ENCODE results near the gene LCN2.

LCN2 gene

GRCh38 chr9:128169925-128170324 lies 20.7 kb downstream of the LCN2 start:
- no peak for DNase-seq (ENCODE audit: low spot score)
- in situ Hi-C loops (cut with MboI; ENCODE audit: low pct_unique_long_range_greater_than_20kb, low sequenced_read_pairs, unreplicated experiment) = no loop called here
- no peak for TF ChIP-seq CTCF (IDR thresholded peaks at IDR 0.05; ENCODE audit: extremely low read depth, insufficient read depth, missing control alignments)

GRCh38 chr9:128174062-128174461 lies 24.8 kb downstream of the LCN2 start:
- DNase-seq (ENCODE audit: low spot score) = no peak
- in situ Hi-C loops (cut with MboI; ENCODE audit: low pct_unique_long_range_greater_than_20kb, low sequenced_read_pairs, unreplicated experiment) = no loop called here
- no peak for TF ChIP-seq CTCF (IDR thresholded peaks at IDR 0.05; ENCODE audit: extremely low read depth, insufficient read depth, missing control alignments)

- no peak for TF ChIP-seq CTCF (IDR thresholded peaks at IDR 0.05; ENCODE audit: extremely low read depth, insufficient read depth, missing control alignments)
- no peak for DNase-seq (ENCODE audit: low spot score)
- in situ Hi-C loops (cut with MboI; ENCODE audit: low pct_unique_long_range_greater_than_20kb, low sequenced_read_pairs, unreplicated experiment) = no loop called here
Measured at GRCh38 chr9:128175102-128175563, 25.9 kb downstream of the LCN2 start.

- no peak for TF ChIP-seq CTCF (IDR thresholded peaks at IDR 0.05; ENCODE audit: extremely low read depth, insufficient read depth, missing control alignments)
- in situ Hi-C loops (cut with MboI; ENCODE audit: low pct_unique_long_range_greater_than_20kb, low sequenced_read_pairs, unreplicated experiment) = no loop called here
- no peak for DNase-seq (ENCODE audit: low spot score)
Measured at GRCh38 chr9:128175726-128176125, 26.5 kb downstream of the LCN2 start.

GRCh38 chr9:128178806-128179431 lies 29.7 kb downstream of the LCN2 start:
- no peak for TF ChIP-seq CTCF (IDR thresholded peaks at IDR 0.05; ENCODE audit: extremely low read depth, insufficient read depth, missing control alignments)
- DNase-seq (ENCODE audit: low spot score) = no peak
- in situ Hi-C loops (cut with MboI; ENCODE audit: low pct_unique_long_range_greater_than_20kb, low sequenced_read_pairs, unreplicated experiment) = no loop called here

- in situ Hi-C loops (cut with MboI; ENCODE audit: low pct_unique_long_range_greater_than_20kb, low sequenced_read_pairs, unreplicated experiment) = no loop called here
- DNase-seq (ENCODE audit: low spot score) = no peak
Measured at GRCh38 chr9:128180001-128180400, 30.7 kb downstream of the LCN2 start.

More at GRCh38 chr9:128180001-128180400, 30.7 kb downstream of the LCN2 start:
- TF ChIP-seq CTCF (IDR thresholded peaks at IDR 0.05; ENCODE audit: extremely low read depth, insufficient read depth, missing control alignments) = no peak

Data from GM13977 (cell line).